Right lobe of liver (tissue), 4 donors: ENCODE measurements around the gene GRXCR2.

Experiments used
- CTCF ChIP-seq, 4 donors: fragments of 200-600 bp in 3 of 4; fragments of 450-650 bp in 1 of 4; IDR thresholded peaks; one replicate each; pipeline versions ENCODE4 v1.5.1 to v1.8.0; 2016 to 2022; ENCODE audit warnings: antibody characterized with exemption in 4 of 4, mild to moderate bottlenecking in 2 of 4
- POLR2A ChIP-seq: fragments of 450-650 bp; IDR thresholded peaks from one replicate; pipeline ENCODE4 v1.6.1; 2017; ENCODE audit warnings: antibody characterized with exemption, mild to moderate bottlenecking
- donor health status: DM: no; HTN: no; CAD: no.
- donor health status: DM: no; HTN: no; CAD: no.
- donor health status: DM: no; HTN: yes; CAD: no.

DNA sequence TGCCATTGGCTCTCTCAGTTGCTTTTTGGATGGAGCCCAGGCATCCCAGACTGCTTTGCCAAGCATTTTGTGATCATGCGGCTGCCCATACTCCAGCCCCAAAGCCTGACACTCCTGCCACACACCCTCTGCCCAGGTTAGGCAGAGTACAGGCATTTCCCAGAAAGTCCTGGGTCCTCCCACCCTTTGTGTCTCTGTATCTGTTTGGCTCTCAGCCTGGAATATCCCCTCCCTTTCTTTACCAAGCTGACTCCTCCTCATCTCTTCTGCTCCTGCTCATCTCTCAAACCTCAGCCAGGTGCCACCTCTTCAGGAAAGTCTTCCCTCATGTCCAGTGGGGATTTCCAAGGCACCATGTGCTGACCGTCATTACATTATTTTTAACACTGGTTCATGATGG is 49.2 kb upstream of the GRXCR2 start:
- TF ChIP-seq POLR2A = no peak
- no peak for TF ChIP-seq CTCF (IDR thresholded peaks at IDR 0.05)
